CD14-positive monocyte (primary cell): ENCODE measurements around the gene MED26. TPM values are rescaled to one million over a fixed set of nuclear protein-coding genes. Genes with fewer than 3 reads are reported as not detected.

Source experiments
- DNase-seq, 3 donors: peaks; one replicate each; pipeline ENCODE4 v3.0.0-alpha.2; 2011 to 2022
- H2AFZ ChIP-seq: 2 replicates; pipeline ENCODE4 v1.6.0; 2012; ENCODE audit warnings: mild to moderate bottlenecking, low read depth, low read length, inconsistent platforms; ENCODE audit not compliant: insufficient read depth, poor library complexity, severe bottlenecking
- H3K27ac ChIP-seq, 2 donors: 1 replicate in 1 of 2; 2 replicates in 1 of 2; pipeline ENCODE4 v1.5.1; 2012 to 2013; ENCODE audit warnings: low read length in 2 of 2, control low read depth in 1 of 2, inconsistent platforms in 1 of 2, low read depth in 1 of 2, mild to moderate bottlenecking in 1 of 2
- H3K27me3 ChIP-seq, 2 donors: one replicate each; pipeline versions ENCODE4 v1.6.0 to v1.6.1; 2011 to 2013; ENCODE audit warnings: low read length in 2 of 2; ENCODE audit not compliant: control insufficient read depth in 2 of 2, insufficient read depth in 2 of 2
- H3K36me3 ChIP-seq, 2 donors: replicated peaks in 1 of 2; 1 replicate in 1 of 2; 2 replicates in 1 of 2; pipeline versions ENCODE4 v1.5.1 to v1.6.1; 2012 to 2013; ENCODE audit warnings: low read length in 2 of 2, control low read depth in 1 of 2, inconsistent platforms in 1 of 2, mild to moderate bottlenecking in 1 of 2; ENCODE audit not compliant: insufficient read depth in 2 of 2, control insufficient read depth in 1 of 2
- H3K4me1 ChIP-seq, 2 donors: 1 replicate in 1 of 2; 2 replicates in 1 of 2; pipeline versions ENCODE4 v1.5.1 to v1.6.1; 2012 to 2013; ENCODE audit warnings: low read length in 2 of 2, control low read depth in 1 of 2, inconsistent platforms in 1 of 2, mild to moderate bottlenecking in 1 of 2, moderate library complexity in 1 of 2; ENCODE audit not compliant: insufficient read depth in 2 of 2, control insufficient read depth in 1 of 2
- H3K4me2 ChIP-seq: replicated peaks from 2 replicates; pipeline ENCODE3; 2012; ENCODE audit warnings: low read length, moderate library complexity, mild to moderate bottlenecking; ENCODE audit not compliant: poor library complexity, severe bottlenecking; ENCODE audit errors: extremely low read depth
- H3K4me3 ChIP-seq, 3 experiments: fragments of 200-600 bp in 1 of 3; sonication (generic) in 1 of 3; replicated peaks in 1 of 3; 1 replicate in 2 of 3; 2 replicates in 1 of 3; pipeline ENCODE4 v1.5.1; 2011 to 2013; ENCODE audit warnings: low read length in 3 of 3, mild to moderate bottlenecking in 3 of 3, control low read depth in 2 of 3, low read depth in 2 of 3, inconsistent platforms in 1 of 3, moderate library complexity in 1 of 3
- H3K79me2 ChIP-seq: 2 replicates; pipeline ENCODE4 v1.6.0; 2012; ENCODE audit warnings: mild to moderate bottlenecking, control low read depth, inconsistent platforms, low read length, moderate library complexity; ENCODE audit not compliant: insufficient read depth
- H3K9ac ChIP-seq: 2 replicates; pipeline ENCODE4 v1.6.0; 2017; ENCODE audit warnings: low read length, mild to moderate bottlenecking; ENCODE audit not compliant: insufficient read depth, poor library complexity, severe bottlenecking
- H3K9me3 ChIP-seq, 2 donors: replicated peaks in 1 of 2; 1 replicate in 1 of 2; 2 replicates in 1 of 2; pipeline versions ENCODE4 v1.5.1 to v1.6.1; 2012 to 2013; ENCODE audit warnings: low read length in 2 of 2, control low read depth in 1 of 2; ENCODE audit not compliant: control insufficient read depth in 1 of 2, insufficient read depth in 1 of 2
- H4K20me1 ChIP-seq: 2 replicates; pipeline ENCODE4 v1.6.0; 2012; ENCODE audit warnings: mild to moderate bottlenecking, low read length, control low read depth, moderate library complexity; ENCODE audit not compliant: insufficient read depth
- H3K27ac Mint-ChIP-seq, 7 donors: one replicate each; pipeline ENCODE4 v1.8.0; 2020; ENCODE audit warnings: mild to moderate bottlenecking in 7 of 7, mixed read lengths in 7 of 7, moderate library complexity in 6 of 7, inconsistent platforms in 2 of 7
- H3K27me3 Mint-ChIP-seq, 3 donors: one replicate each; pipeline ENCODE4 v1.8.0; 2021 to 2022; ENCODE audit warnings: low read depth in 3 of 3, mild to moderate bottlenecking in 3 of 3, mixed read lengths in 3 of 3, moderate library complexity in 3 of 3, inconsistent platforms in 1 of 3
- H3K36me3 Mint-ChIP-seq, 2 donors: one replicate each; pipeline ENCODE4 v1.8.0; 2020; ENCODE audit warnings: mixed read lengths in 2 of 2, inconsistent platforms in 1 of 2, mild to moderate bottlenecking in 1 of 2
- H3K4me1 Mint-ChIP-seq: one replicate; pipeline ENCODE4 v1.8.0; 2020; ENCODE audit warnings: mild to moderate bottlenecking, mixed read lengths
- H3K4me3 Mint-ChIP-seq, 2 donors: one replicate each; pipeline ENCODE4 v1.8.0; 2020; ENCODE audit warnings: mild to moderate bottlenecking in 2 of 2, mixed read lengths in 2 of 2, moderate library complexity in 1 of 2
- H3K9me3 Mint-ChIP-seq, 7 donors: one replicate each; pipeline ENCODE4 v1.8.0; 2020 to 2022; ENCODE audit warnings: mixed read lengths in 7 of 7, mild to moderate bottlenecking in 6 of 7, moderate library complexity in 6 of 7, inconsistent platforms in 2 of 7
- WGBS: methylation state at CpG from one replicate; pipeline ENCODE4 v1.1.5; 2013; ENCODE audit warnings: missing lambda C conversion rate; ENCODE audit not compliant: insufficient coverage; 5-methylcytosine and 5-hydroxymethylcytosine counted together
- intact Hi-C, 2 donors: fragments of 100-400 bp; cut with micrococcal nuclease; formaldehyde crosslinking; loops; one replicate each; pipeline versions ENCODE4 v1.15.0 to v1.15.1; 2023
- polyA plus RNA-seq, 3 donors: library from polyadenylated mRNA; depleted of rRNA in 1 of 3; unstranded in 2 of 3; stranded (reverse) in 1 of 3; fragments of 300-500 nt in 2 of 3; fragments of >200 nt in 1 of 3; fragmentation: Illumina TruSeq in 2 of 3; gene quantifications; 1 replicate in 2 of 3; 2 replicates in 1 of 3; pipeline ENCODE4 v1.2.3, GENCODE V29; 2012 to 2021
- TF ChIP-seq, protein P1 (sequence below): fragments of 200-600 bp; IDR thresholded peaks from one replicate; pipeline ENCODE4 v1.8.0; 2022; ENCODE audit warnings: antibody characterized with exemption, mild to moderate bottlenecking

The MED26 gene
- polyA plus RNA-seq, 3 donors: 1.1 to 7.1 (median 2.1) TPM

DNA sequence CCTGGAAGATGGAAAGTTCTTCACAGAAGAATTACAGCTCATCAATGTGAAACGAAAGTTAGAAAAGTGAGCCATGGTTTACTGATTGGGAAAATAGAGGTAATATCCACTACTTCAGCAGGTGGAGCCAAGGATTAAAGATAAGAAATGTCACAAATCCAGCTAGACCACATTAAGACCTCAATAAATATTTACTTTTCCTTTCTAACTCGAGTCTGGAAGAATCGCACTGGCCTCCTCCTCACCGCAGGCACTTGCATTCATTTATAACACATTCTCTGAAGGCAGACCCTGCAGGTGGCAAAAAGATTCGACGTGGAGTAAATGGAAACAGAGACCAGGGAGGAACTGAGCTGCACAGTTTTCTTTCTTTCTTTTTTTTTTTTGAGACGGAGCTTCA, 63.2 kb downstream of the MED26 start:
- 100% methylated on average over 2 of the region's 7 CpGs for WGBS
- intact Hi-C loops: no loop called here
- H3K27ac Mint-ChIP-seq: no peak overlapping the region

DNA sequence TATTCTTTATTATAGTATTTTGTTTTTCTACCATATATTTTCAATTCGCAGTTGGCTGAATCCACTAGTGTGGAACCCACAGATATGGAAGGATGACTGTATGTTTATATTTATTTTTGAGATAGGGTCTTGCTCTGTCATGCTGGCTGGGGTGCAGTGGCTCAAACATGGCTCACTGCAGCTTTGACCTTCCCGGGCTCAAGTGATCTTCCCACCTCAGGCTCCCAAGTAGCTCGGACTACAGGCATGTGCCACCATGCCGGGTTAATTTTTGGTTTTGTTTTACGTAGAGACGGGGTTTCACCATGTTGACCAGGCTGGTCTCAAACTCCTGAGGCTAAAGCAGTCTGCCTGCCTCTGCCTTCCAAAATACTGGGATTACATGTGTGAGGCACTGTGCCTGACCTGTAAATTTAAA, 65.4 kb downstream of the MED26 start:
- H2AFZ ChIP-seq: no peak overlapping the region

More for the DNA sequence above, 63.2 kb downstream of the MED26 start:
- Mint-ChIP-seq H3K9me3 (peaks cover 0 to 3% (median 0%) of the 10 kb centered on the region in 7 donors), H3K36me3 (peaks cover 75 to 99% of the 10 kb centered on the region in 2 donors), H3K27me3 (peaks cover 0 to 2% (median 0%) of the 10 kb centered on the region in 3 donors), H3K4me1 (peaks cover 2% of the 10 kb centered on the region), H3K4me3 (no peak overlapping the region)
- Histone ChIP-seq H3K27ac (no peak overlapping the region), H3K4me2 (no peak overlapping the region), H2AFZ (no peak overlapping the region), H3K9ac (no peak overlapping the region), H3K4me3 (no peak overlapping the region), H3K9me3 (no peaks in the 10 kb centered on the region), H3K36me3 (peaks cover 64 to 95% of the 10 kb centered on the region in 2 donors), H3K4me1 (no peaks in the 10 kb centered on the region), H3K27me3 (no peaks in the 10 kb centered on the region), H4K20me1 (peaks cover 4% of the 10 kb centered on the region), H3K79me2 (peaks cover under 1% of the 10 kb centered on the region)
- no peak for DNase-seq
- TF ChIP-seq, protein P1, sequence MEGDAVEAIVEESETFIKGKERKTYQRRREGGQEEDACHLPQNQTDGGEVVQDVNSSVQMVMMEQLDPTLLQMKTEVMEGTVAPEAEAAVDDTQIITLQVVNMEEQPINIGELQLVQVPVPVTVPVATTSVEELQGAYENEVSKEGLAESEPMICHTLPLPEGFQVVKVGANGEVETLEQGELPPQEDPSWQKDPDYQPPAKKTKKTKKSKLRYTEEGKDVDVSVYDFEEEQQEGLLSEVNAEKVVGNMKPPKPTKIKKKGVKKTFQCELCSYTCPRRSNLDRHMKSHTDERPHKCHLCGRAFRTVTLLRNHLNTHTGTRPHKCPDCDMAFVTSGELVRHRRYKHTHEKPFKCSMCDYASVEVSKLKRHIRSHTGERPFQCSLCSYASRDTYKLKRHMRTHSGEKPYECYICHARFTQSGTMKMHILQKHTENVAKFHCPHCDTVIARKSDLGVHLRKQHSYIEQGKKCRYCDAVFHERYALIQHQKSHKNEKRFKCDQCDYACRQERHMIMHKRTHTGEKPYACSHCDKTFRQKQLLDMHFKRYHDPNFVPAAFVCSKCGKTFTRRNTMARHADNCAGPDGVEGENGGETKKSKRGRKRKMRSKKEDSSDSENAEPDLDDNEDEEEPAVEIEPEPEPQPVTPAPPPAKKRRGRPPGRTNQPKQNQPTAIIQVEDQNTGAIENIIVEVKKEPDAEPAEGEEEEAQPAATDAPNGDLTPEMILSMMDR: no peak

More for the DNA sequence above, 65.4 kb downstream of the MED26 start:
- 100% methylated on average over 4 of the region's 6 CpGs for WGBS
- Histone ChIP-seq H3K4me1 (no peaks in the 10 kb centered on the region), H3K36me3 (peaks cover 61 to 89% of the 10 kb centered on the region in 2 donors), H4K20me1 (peaks cover 4% of the 10 kb centered on the region), H3K27me3 (no peaks in the 10 kb centered on the region), H3K4me3 (no peak overlapping the region), H3K27ac (no peak overlapping the region), H3K4me2 (no peak overlapping the region), H3K79me2 (no peaks in the 10 kb centered on the region), H3K9ac (no peak overlapping the region), H3K9me3 (no peaks in the 10 kb centered on the region)
- Mint-ChIP-seq H3K36me3 (peaks cover 64 to 96% of the 10 kb centered on the region in 2 donors), H3K27me3 (peaks cover 0 to 2% (median 0%) of the 10 kb centered on the region in 3 donors), H3K9me3 (peaks cover 0 to 2% (median 0%) of the 10 kb centered on the region in 7 donors), H3K27ac (no peak overlapping the region), H3K4me3 (no peak overlapping the region), H3K4me1 (peaks cover 2% of the 10 kb centered on the region)
- TF ChIP-seq, protein P1: no peak
- intact Hi-C loops: no loop called here
- no peak for DNase-seq
